Endothelial cell of umbilical vein (primary cell): Measurements from ENCODE around the gene LANCL1. TPM values are rescaled to one million over a fixed set of nuclear protein-coding genes. Genes with fewer than 3 reads are reported as not detected.

Experiments
- BruUV-seq: library from RNA; stranded (reverse); fragments of 400-500 nt; replicated peaks from 2 replicates; lab custom pipeline; 2021; lab: Mats Ljungman, UMichigan
- CTCF ChIA-PET: fragments of 300-600, 350-600 bp; sonication (Branson Sonifier 250); formaldehyde crosslinking; loops from one replicate; lab custom pipeline; 2021; ENCODE audit warnings: antibody characterized with exemption, inconsistent platforms; lab: Charles Lee
- POLR2A ChIA-PET: fragments of 300-600, 350-600 bp; sonication (Branson Sonifier 250); formaldehyde crosslinking; loops from one replicate; lab custom pipeline; 2021; ENCODE audit warnings: antibody characterized with exemption, inconsistent platforms; lab: Charles Lee
- DNase-seq: peaks from one replicate; pipeline ENCODE4 v3.0.0-alpha.2; 2011; ENCODE audit warnings: low read depth, low spot score
- FAIRE-seq: peaks from 2 replicates; lab custom pipeline; 2011; peaks lifted over from hg19 to GRCh38; lab: Jason Lieb, UNC
- H2AFZ ChIP-seq: 2 replicates; pipeline ENCODE4 v1.6.0; 2012; ENCODE audit warnings: low read depth, low read length, control low read depth, inconsistent platforms
- H3K27ac ChIP-seq: 2 replicates; pipeline ENCODE4 v1.5.1; 2011; ENCODE audit warnings: low read depth, mild to moderate bottlenecking, control low read depth, low read length, moderate library complexity; ENCODE audit not compliant: insufficient read depth
- H3K27me3 ChIP-seq, 2 experiments: 2 replicates each; pipeline versions ENCODE4 v1.6.0 to v1.6.1; 2011; ENCODE audit warnings: low read length in 2 of 2, mixed read lengths in 1 of 2; ENCODE audit not compliant: control insufficient read depth in 2 of 2, insufficient read depth in 2 of 2
- H3K36me3 ChIP-seq, 2 experiments: 2 replicates in 1 of 2; 3 replicates in 1 of 2; pipeline ENCODE4 v1.5.1; 2011; ENCODE audit warnings: low read length in 2 of 2, mild to moderate bottlenecking in 1 of 2, moderate library complexity in 1 of 2; ENCODE audit not compliant: control insufficient read depth in 2 of 2, insufficient read depth in 2 of 2; ENCODE audit errors: extremely low read depth in 1 of 2
- H3K4me1 ChIP-seq: 3 replicates; pipeline ENCODE4 v1.5.1; 2011; ENCODE audit warnings: mild to moderate bottlenecking, low read length; ENCODE audit not compliant: control insufficient read depth, insufficient read depth; ENCODE audit errors: extremely low read depth
- H3K4me2 ChIP-seq: 2 replicates; pipeline ENCODE4 v1.6.1; 2011; ENCODE audit warnings: low read length, control low read depth, mixed read lengths; ENCODE audit not compliant: insufficient read depth
- H3K4me3 ChIP-seq, 3 experiments: fragments of 200-600 bp in 1 of 3; sonication (generic), shearing (Covaris generic) in 1 of 3; replicated peaks in 1 of 3; 2 replicates each; pipeline ENCODE4 v1.5.1; 2011 to 2016; ENCODE audit warnings: control low read depth in 3 of 3, low read length in 3 of 3, mild to moderate bottlenecking in 2 of 3, inconsistent platforms in 1 of 3, low read depth in 1 of 3, moderate library complexity in 1 of 3; ENCODE audit not compliant: insufficient read depth in 1 of 3
- H3K79me2 ChIP-seq: 2 replicates; pipeline ENCODE4 v1.6.0; 2012; ENCODE audit warnings: low read length, inconsistent platforms; ENCODE audit not compliant: control insufficient read depth, insufficient read depth
- H3K9ac ChIP-seq: replicated peaks from 2 replicates; pipeline ENCODE3; 2011; ENCODE audit warnings: low read length, control low read depth; ENCODE audit not compliant: insufficient read depth; ENCODE audit errors: extremely low read depth
- H3K9me1 ChIP-seq: replicated peaks from 3 replicates; pipeline ENCODE4 v1.6.0; 2011; ENCODE audit warnings: mild to moderate bottlenecking, low read length; ENCODE audit not compliant: control insufficient read depth, insufficient read depth; ENCODE audit errors: extremely low read depth
- H3K9me3 ChIP-seq: replicated peaks from 2 replicates; pipeline ENCODE4 v1.5.1; 2012; ENCODE audit warnings: low read length, inconsistent platforms; ENCODE audit not compliant: control insufficient read depth, insufficient read depth
- H4K20me1 ChIP-seq: replicated peaks from 2 replicates; pipeline ENCODE3; 2011; ENCODE audit warnings: mild to moderate bottlenecking, low read length; ENCODE audit not compliant: control insufficient read depth, insufficient read depth; ENCODE audit errors: extremely low read depth
- EZH2 ChIP-seq: IDR thresholded peaks from 2 replicates; pipeline ENCODE4 v1.6.1; 2012; ENCODE audit warnings: borderline replicate concordance, low read depth, mild to moderate bottlenecking, moderate library complexity, low read length, inconsistent platforms; ENCODE audit not compliant: severe bottlenecking
- FOS ChIP-seq: IDR thresholded peaks from 2 replicates; pipeline ENCODE4 v1.6.1; 2011; ENCODE audit warnings: mild to moderate bottlenecking, low read length, moderate library complexity, borderline replicate concordance; ENCODE audit not compliant: insufficient read depth
- GATA2 ChIP-seq: IDR thresholded peaks from 2 replicates; pipeline ENCODE4 v1.7.0; 2011; ENCODE audit warnings: low read depth, mild to moderate bottlenecking, moderate library complexity, mixed read lengths, low read length; ENCODE audit not compliant: insufficient read length, insufficient read depth
- JUN ChIP-seq: IDR thresholded peaks from 2 replicates; pipeline ENCODE4 v1.6.1; 2011; ENCODE audit warnings: borderline replicate concordance, low read depth; ENCODE audit not compliant: insufficient read length, insufficient read depth
- MYC ChIP-seq: IDR thresholded peaks from one replicate; pipeline ENCODE4 v1.6.1; 2011; ENCODE audit warnings: mild to moderate bottlenecking, low read depth, low read length
- POLR2A ChIP-seq: IDR thresholded peaks from 2 replicates; pipeline ENCODE4 v1.6.1; 2012; ENCODE audit warnings: low read depth, mild to moderate bottlenecking, control low read depth, low read length
- POLR2AphosphoS5 ChIP-seq: IDR thresholded peaks from 2 replicates; pipeline ENCODE4 v1.6.1; 2012; ENCODE audit warnings: low read depth, mild to moderate bottlenecking, control low read depth, low read length, moderate library complexity; ENCODE audit not compliant: insufficient read depth
- dilution Hi-C: fragments of 300-500 bp; cut with MboI; formaldehyde crosslinking; loops from one replicate; pipeline ENCODE4 v1.15.0; 2019; ENCODE audit warnings: low sequenced_read_pairs; ENCODE audit not compliant: extremely low pct_ligation_motif_present
- intact Hi-C: fragments of 100-400 bp; cut with micrococcal nuclease; formaldehyde crosslinking; loops from one replicate; pipeline ENCODE4 v1.10.0; 2022
- polyA plus RNA-seq, 4 experiments: library from polyadenylated mRNA; depleted of rRNA in 3 of 4; stranded (reverse) in 3 of 4; unstranded in 1 of 4; fragments of >200 nt; gene quantifications; 2 replicates each; pipeline versions ENCODE4 v1.2.1 to v1.2.3, GENCODE V29; 2011 to 2012; ENCODE audit warnings: missing spikeins in 1 of 4
- total RNA-seq: library from RNA; stranded (reverse); gene quantifications from 2 replicates; pipeline ENCODE4 v1.2.3, GENCODE V29; 2021
- TF ChIP-seq, protein P1 (sequence below), 2 donors: IDR thresholded peaks; 1 replicate in 1 of 2; 2 replicates in 1 of 2; pipeline ENCODE4 v1.5.1; 2011; ENCODE audit warnings: low read length in 2 of 2, mild to moderate bottlenecking in 2 of 2, moderate library complexity in 2 of 2, control low read depth in 1 of 2, inconsistent platforms in 1 of 2, low read depth in 1 of 2; ENCODE audit not compliant: insufficient read depth in 1 of 2; ENCODE audit errors: extremely low read depth in 1 of 2
- TF ChIP-seq, protein P2 (sequence below): IDR thresholded peaks from 2 replicates; pipeline ENCODE4 v1.6.1; 2011; ENCODE audit not compliant: insufficient read depth, insufficient read length

LANCL1 gene
- total and polyA plus RNA-seq, 2 donors (not counting 3 experiments of a cell fraction or from before 2014, with no cell fraction given) = 22.9 to 24.2 TPM

DNA sequence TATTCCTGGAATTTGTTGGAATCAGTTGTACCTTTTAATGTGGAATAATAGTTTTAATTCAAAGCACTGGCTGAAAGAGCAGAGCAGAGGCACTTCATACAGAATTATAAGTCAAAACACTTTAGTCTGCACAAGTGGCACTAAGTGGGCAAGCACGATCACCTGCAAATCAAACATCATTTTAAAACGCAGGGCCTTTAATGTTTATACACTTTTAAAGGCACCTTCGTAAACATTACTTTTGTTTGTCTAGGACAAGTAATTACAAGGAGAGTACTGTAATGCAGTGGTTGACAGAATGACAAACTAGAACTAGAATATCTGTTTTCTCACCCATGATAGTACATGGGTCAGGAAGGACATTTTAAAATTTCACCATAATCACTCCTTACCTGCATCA lies 36.4 kb downstream of the LANCL1 start:
- Histone ChIP-seq H3K27ac (no peak overlapping the region), H3K4me2 (no peak overlapping the region), H3K9ac (no peak overlapping the region), H3K36me3 (no peaks in the 10 kb centered on the region), H3K4me3 (no peak overlapping the region), H2AFZ (no peak overlapping the region), H4K20me1 (no peaks in the 10 kb centered on the region), H3K9me1 (no peaks in the 10 kb centered on the region), H3K9me3 (no peaks in the 10 kb centered on the region), H3K4me1 (no peaks in the 10 kb centered on the region), H3K27me3 (no peaks in the 10 kb centered on the region), H3K79me2 (no peaks in the 10 kb centered on the region)
- dilution Hi-C loops = no loop called here
- POLR2A ChIA-PET = no interaction called here
- no peak for TF ChIP-seq EZH2
- TF ChIP-seq, protein P1, sequence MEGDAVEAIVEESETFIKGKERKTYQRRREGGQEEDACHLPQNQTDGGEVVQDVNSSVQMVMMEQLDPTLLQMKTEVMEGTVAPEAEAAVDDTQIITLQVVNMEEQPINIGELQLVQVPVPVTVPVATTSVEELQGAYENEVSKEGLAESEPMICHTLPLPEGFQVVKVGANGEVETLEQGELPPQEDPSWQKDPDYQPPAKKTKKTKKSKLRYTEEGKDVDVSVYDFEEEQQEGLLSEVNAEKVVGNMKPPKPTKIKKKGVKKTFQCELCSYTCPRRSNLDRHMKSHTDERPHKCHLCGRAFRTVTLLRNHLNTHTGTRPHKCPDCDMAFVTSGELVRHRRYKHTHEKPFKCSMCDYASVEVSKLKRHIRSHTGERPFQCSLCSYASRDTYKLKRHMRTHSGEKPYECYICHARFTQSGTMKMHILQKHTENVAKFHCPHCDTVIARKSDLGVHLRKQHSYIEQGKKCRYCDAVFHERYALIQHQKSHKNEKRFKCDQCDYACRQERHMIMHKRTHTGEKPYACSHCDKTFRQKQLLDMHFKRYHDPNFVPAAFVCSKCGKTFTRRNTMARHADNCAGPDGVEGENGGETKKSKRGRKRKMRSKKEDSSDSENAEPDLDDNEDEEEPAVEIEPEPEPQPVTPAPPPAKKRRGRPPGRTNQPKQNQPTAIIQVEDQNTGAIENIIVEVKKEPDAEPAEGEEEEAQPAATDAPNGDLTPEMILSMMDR (IDR thresholded peaks at IDR 0.05; ENCODE audit: extremely low read depth in 1 of 2, insufficient read depth in 1 of 2, low read depth in 1 of 2, low read length in 2 of 2) = no peak
- no TSS peak for BruUV-seq
- CTCF ChIA-PET = no interaction called here
- intact Hi-C loops = no loop called here
- DNase-seq (no peak), FAIRE-seq (no peak)

DNA sequence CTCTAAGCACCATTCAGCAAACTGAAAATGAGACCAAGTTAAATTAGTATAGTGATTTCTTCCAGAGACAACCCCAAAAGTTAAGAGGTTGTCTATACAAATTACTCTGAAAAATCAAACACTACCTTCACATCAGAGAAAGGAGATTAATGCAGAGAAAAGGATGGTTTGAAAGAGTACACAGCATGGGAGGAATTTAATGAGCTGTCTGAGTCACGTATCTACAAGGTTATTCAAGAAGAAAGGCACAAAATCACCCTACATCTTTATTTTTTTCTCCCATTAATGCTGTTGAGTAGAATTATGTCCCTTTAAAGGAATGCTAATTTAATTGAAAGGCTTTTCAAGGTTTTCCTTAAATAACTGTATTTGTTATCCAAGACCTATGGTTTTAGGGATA lies 41.1 kb downstream of the LANCL1 start:
- Histone ChIP-seq H3K9me1 (no peaks in the 10 kb centered on the region), H3K4me2 (no peak overlapping the region), H2AFZ (no peak overlapping the region), H3K4me1 (no peaks in the 10 kb centered on the region), H4K20me1 (no peaks in the 10 kb centered on the region), H3K79me2 (no peaks in the 10 kb centered on the region), H3K27ac (no peak overlapping the region), H3K27me3 (no peaks in the 10 kb centered on the region), H3K36me3 (peaks cover 0 to 2% of the 10 kb centered on the region in 2 experiments), H3K4me3 (no peak overlapping the region), H3K9ac (no peak overlapping the region), H3K9me3 (no peaks in the 10 kb centered on the region)
- TF ChIP-seq JUN (no peak), EZH2 (no peak), POLR2AphosphoS5 (no peak), FOS (no peak), POLR2A (no peak), GATA2 (no peak), MYC (no peak)
- TF ChIP-seq, protein P1 (IDR thresholded peaks at IDR 0.05; ENCODE audit: extremely low read depth in 1 of 2, insufficient read depth in 1 of 2, low read depth in 1 of 2, low read length in 2 of 2) = no peak
- TF ChIP-seq, protein P2, sequence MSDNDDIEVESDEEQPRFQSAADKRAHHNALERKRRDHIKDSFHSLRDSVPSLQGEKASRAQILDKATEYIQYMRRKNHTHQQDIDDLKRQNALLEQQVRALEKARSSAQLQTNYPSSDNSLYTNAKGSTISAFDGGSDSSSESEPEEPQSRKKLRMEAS = no peak
- no TSS peak for BruUV-seq
- no peak for DNase-seq
- intact Hi-C loops = no loop called here
- POLR2A ChIA-PET = no interaction called here
- FAIRE-seq = no peak
- CTCF ChIA-PET = no interaction called here
- dilution Hi-C loops = no loop called here
